Measurements from ENCODE around the gene WDR88.
A peak's percentile ranks its signal among the peaks of the same experiment; 100 is the strongest.
"Not testable (repeated sequence)": the region's sequence is repeated elsewhere in the genome, so short reads cannot be mapped to it uniquely, and the experiment has no call there.

Gene WDR88

GRCh38 chr19:33125929-33126388, 6.0 kb upstream of the WDR88 start:
- Histone ChIP-seq H3K9me3 (ENCODE audit: low read length) (no peaks in the 10 kb centered on the region), H3K4me3 (ENCODE audit: low read depth, low read length, poor library complexity, severe bottlenecking) (no peak overlapping the region), H3K4me1 (ENCODE audit: insufficient read depth, low read length, severe bottlenecking) (no peaks in the 10 kb centered on the region), H3K9ac (ENCODE audit: low read length) (no peak overlapping the region), H3K27ac (ENCODE audit: low read depth, low read length, poor library complexity, severe bottlenecking) (no peak overlapping the region), H3K79me2 (ENCODE audit: insufficient read depth, low read length) (no peaks in the 10 kb centered on the region), H3K36me3 (ENCODE audit: insufficient read depth, low read length) (peaks cover 42% of the 10 kb centered on the region), H3K4me2 (ENCODE audit: low read length) (no peak overlapping the region), H3F3A (ENCODE audit: insufficient read depth, low read length) (no peaks in the 10 kb centered on the region), H3K27me3 (ENCODE audit: insufficient read depth, low read length) (no peaks in the 10 kb centered on the region), H3K9me2 (ENCODE audit: low read depth, low read length) (no peaks in the 10 kb centered on the region), H4K20me1 (ENCODE audit: insufficient read depth, low read length) (no peaks in the 10 kb centered on the region), H2AFZ (ENCODE audit: low read length) (no peak overlapping the region)
- peak; percentile 73 for TF ChIP-seq CTCF (IDR thresholded peaks at IDR 0.05; ENCODE audit: low read length)
- no peak for TF ChIP-seq EZH2 (IDR thresholded peaks at IDR 0.05; ENCODE audit: borderline replicate concordance, low read length)

- not testable (repeated sequence) for H3K27ac ChIP-seq (ENCODE audit: low read depth, low read length, poor library complexity, severe bottlenecking); H2AFZ ChIP-seq (ENCODE audit: low read length); H3K4me1 ChIP-seq (ENCODE audit: insufficient read depth, low read length, severe bottlenecking); H3K27me3 ChIP-seq (ENCODE audit: insufficient read depth, low read length); H4K20me1 ChIP-seq (ENCODE audit: insufficient read depth, low read length); H3K79me2 ChIP-seq (ENCODE audit: insufficient read depth, low read length); H3K9me2 ChIP-seq (ENCODE audit: low read depth, low read length); H3K9ac ChIP-seq (ENCODE audit: low read length); H3K4me2 ChIP-seq (ENCODE audit: low read length); H3K4me3 ChIP-seq (ENCODE audit: low read depth, low read length, poor library complexity, severe bottlenecking); H3K9me3 ChIP-seq (ENCODE audit: low read length); H3F3A ChIP-seq (ENCODE audit: insufficient read depth, low read length)
- H3K36me3 ChIP-seq (ENCODE audit: insufficient read depth, low read length) = peaks cover 39% of the 10 kb centered on the region
Observed at GRCh38 chr19:33126712-33127111, 5.2 kb upstream of the WDR88 start.

GRCh38 chr19:33129901-33130300, 2.0 kb upstream of the WDR88 start:
- Histone ChIP-seq H3K4me1 (ENCODE audit: insufficient read depth, low read length, severe bottlenecking) (no peaks in the 10 kb centered on the region), H3K9me2 (ENCODE audit: low read depth, low read length) (no peaks in the 10 kb centered on the region), H2AFZ (ENCODE audit: low read length) (no peak overlapping the region), H3K36me3 (ENCODE audit: insufficient read depth, low read length) (peaks cover 35% of the 10 kb centered on the region), H4K20me1 (ENCODE audit: insufficient read depth, low read length) (no peaks in the 10 kb centered on the region), H3K4me3 (ENCODE audit: low read depth, low read length, poor library complexity, severe bottlenecking) (no peak overlapping the region), H3K9me3 (ENCODE audit: low read length) (no peaks in the 10 kb centered on the region), H3K27ac (ENCODE audit: low read depth, low read length, poor library complexity, severe bottlenecking) (no peak overlapping the region), H3F3A (ENCODE audit: insufficient read depth, low read length) (no peaks in the 10 kb centered on the region), H3K9ac (ENCODE audit: low read length) (no peak overlapping the region), H3K27me3 (ENCODE audit: insufficient read depth, low read length) (no peaks in the 10 kb centered on the region), H3K4me2 (ENCODE audit: low read length) (no peak overlapping the region), H3K79me2 (ENCODE audit: insufficient read depth, low read length) (no peaks in the 10 kb centered on the region)
- TF ChIP-seq CTCF (IDR thresholded peaks at IDR 0.05; ENCODE audit: low read length) (no peak), EZH2 (IDR thresholded peaks at IDR 0.05; ENCODE audit: borderline replicate concordance, low read length) (no peak)

- Histone ChIP-seq H3K27ac (ENCODE audit: low read depth, low read length, poor library complexity, severe bottlenecking) (no peak overlapping the region), H3F3A (ENCODE audit: insufficient read depth, low read length) (no peaks in the 10 kb centered on the region), H2AFZ (ENCODE audit: low read length) (no peak overlapping the region), H3K79me2 (ENCODE audit: insufficient read depth, low read length) (no peaks in the 10 kb centered on the region), H3K4me1 (ENCODE audit: insufficient read depth, low read length, severe bottlenecking) (no peaks in the 10 kb centered on the region), H3K36me3 (ENCODE audit: insufficient read depth, low read length) (peaks cover 31% of the 10 kb centered on the region), H3K9me3 (ENCODE audit: low read length) (no peaks in the 10 kb centered on the region), H4K20me1 (ENCODE audit: insufficient read depth, low read length) (no peaks in the 10 kb centered on the region), H3K4me3 (ENCODE audit: low read depth, low read length, poor library complexity, severe bottlenecking) (no peak overlapping the region), H3K9me2 (ENCODE audit: low read depth, low read length) (no peaks in the 10 kb centered on the region), H3K9ac (ENCODE audit: low read length) (no peak overlapping the region), H3K4me2 (ENCODE audit: low read length) (no peak overlapping the region), H3K27me3 (ENCODE audit: insufficient read depth, low read length) (no peaks in the 10 kb centered on the region)
- no peak for TF ChIP-seq CTCF (IDR thresholded peaks at IDR 0.05; ENCODE audit: low read length)
- no peak for TF ChIP-seq EZH2 (IDR thresholded peaks at IDR 0.05; ENCODE audit: borderline replicate concordance, low read length)
Observed at GRCh38 chr19:33130433-33130832, 1.5 kb upstream of the WDR88 start.
